Lower lobe of right lung (tissue), 2 donors: ENCODE results near the gene DET1. TPM values are rescaled to one million over a fixed set of nuclear protein-coding genes. Genes with fewer than 3 reads are reported as not detected.

Experiments
- ATAC-seq, 2 donors: fragments of 200-7000 bp; cut with Tn5 transposase; one replicate each; pipeline ENCODE4 v1.9.1; 2020 to 2022; ENCODE audit warnings: mild to moderate bottlenecking in 2 of 2, moderate library complexity in 2 of 2
- DNase-seq: peaks from one replicate; pipeline ENCODE4 v3.0.0-alpha.2; 2020
- H3K27ac ChIP-seq: fragments of 200-600 bp; one replicate; pipeline ENCODE4 v1.8.0; 2022
- H3K27me3 ChIP-seq: fragments of 200-600 bp; one replicate; pipeline ENCODE4 v1.8.0; 2022; ENCODE audit warnings: low read depth
- H3K36me3 ChIP-seq: fragments of 200-600 bp; one replicate; pipeline ENCODE4 v1.8.0; 2022; ENCODE audit warnings: mild to moderate bottlenecking
- H3K4me1 ChIP-seq: fragments of 200-600 bp; one replicate; pipeline ENCODE4 v1.8.0; 2022
- H3K4me3 ChIP-seq: fragments of 200-600 bp; one replicate; pipeline ENCODE4 v1.8.0; 2022; ENCODE audit warnings: mild to moderate bottlenecking
- H3K9me3 ChIP-seq: fragments of 200-600 bp; one replicate; pipeline ENCODE4 v1.8.0; 2022
- intact Hi-C: fragments of 100-400 bp; cut with DNase I; formaldehyde crosslinking; loops from one replicate; pipeline ENCODE4 v1.11.0; 2022
- total RNA-seq: library from RNA; stranded (reverse); fragmentation: NEBNext Ultra II Directional; extraction: Animal tissue kit (Norgen Biotek cat#: 25700); gene quantifications from one replicate; pipeline ENCODE4 v1.2.1, GENCODE V29; 2021
- TF ChIP-seq, protein P1 (sequence below): fragments of 200-600 bp; IDR thresholded peaks from one replicate; pipeline ENCODE4 v1.8.0; 2022; ENCODE audit warnings: antibody characterized with exemption, mild to moderate bottlenecking
- donor health status: DM: no; HTN: yes; CAD: no; lungs with severe emphysema.

Gene DET1
- total RNA-seq, 1 donor from 2014 or later = 5.0 TPM

- TF ChIP-seq, protein P1, sequence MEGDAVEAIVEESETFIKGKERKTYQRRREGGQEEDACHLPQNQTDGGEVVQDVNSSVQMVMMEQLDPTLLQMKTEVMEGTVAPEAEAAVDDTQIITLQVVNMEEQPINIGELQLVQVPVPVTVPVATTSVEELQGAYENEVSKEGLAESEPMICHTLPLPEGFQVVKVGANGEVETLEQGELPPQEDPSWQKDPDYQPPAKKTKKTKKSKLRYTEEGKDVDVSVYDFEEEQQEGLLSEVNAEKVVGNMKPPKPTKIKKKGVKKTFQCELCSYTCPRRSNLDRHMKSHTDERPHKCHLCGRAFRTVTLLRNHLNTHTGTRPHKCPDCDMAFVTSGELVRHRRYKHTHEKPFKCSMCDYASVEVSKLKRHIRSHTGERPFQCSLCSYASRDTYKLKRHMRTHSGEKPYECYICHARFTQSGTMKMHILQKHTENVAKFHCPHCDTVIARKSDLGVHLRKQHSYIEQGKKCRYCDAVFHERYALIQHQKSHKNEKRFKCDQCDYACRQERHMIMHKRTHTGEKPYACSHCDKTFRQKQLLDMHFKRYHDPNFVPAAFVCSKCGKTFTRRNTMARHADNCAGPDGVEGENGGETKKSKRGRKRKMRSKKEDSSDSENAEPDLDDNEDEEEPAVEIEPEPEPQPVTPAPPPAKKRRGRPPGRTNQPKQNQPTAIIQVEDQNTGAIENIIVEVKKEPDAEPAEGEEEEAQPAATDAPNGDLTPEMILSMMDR = no peak
- Histone ChIP-seq H3K27ac (no peak overlapping the region), H3K36me3 (peaks cover 2% of the 10 kb centered on the region), H3K4me1 (no peaks in the 10 kb centered on the region), H3K4me3 (no peak overlapping the region), H3K27me3 (no peaks in the 10 kb centered on the region), H3K9me3 (no peaks in the 10 kb centered on the region)
- ATAC-seq = no peak
- DNase-seq = no peak
- intact Hi-C loops = no loop called here
Observed at GRCh38 chr15:88484682-88485331, 61.7 kb downstream of the DET1 start.

DNA sequence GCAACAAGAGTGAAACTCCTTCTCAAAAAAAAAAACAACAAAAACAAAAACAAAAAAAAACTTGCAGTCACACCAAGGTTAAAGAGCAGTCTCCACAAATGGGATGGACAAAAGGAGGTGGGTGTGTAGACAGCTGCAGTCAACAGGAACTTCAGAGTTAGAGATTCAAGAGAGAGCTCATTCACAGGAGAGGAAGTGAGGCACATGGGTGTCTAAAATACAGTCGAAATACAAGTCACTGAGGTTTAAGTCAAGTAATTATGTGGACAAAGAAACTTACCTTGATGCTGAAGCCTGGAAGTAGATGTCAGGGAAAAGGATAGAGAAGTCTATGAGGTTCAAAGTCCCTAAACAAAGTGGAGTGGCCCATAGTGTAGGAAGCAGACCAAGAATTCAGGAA lies 64.2 kb downstream of the DET1 start:
- no peak overlapping the region for H3K4me3 ChIP-seq
- TF ChIP-seq, protein P1 = no peak
- peaks cover 25% of the 10 kb centered on the region for H3K36me3 ChIP-seq
- H3K27me3 ChIP-seq = no peaks in the 10 kb centered on the region
- H3K9me3 ChIP-seq = no peaks in the 10 kb centered on the region
- no peak overlapping the region for H3K27ac ChIP-seq
- ATAC-seq (no peak), DNase-seq (no peak)
- H3K4me1 ChIP-seq = no peaks in the 10 kb centered on the region
- intact Hi-C loops = no loop called here

DNA sequence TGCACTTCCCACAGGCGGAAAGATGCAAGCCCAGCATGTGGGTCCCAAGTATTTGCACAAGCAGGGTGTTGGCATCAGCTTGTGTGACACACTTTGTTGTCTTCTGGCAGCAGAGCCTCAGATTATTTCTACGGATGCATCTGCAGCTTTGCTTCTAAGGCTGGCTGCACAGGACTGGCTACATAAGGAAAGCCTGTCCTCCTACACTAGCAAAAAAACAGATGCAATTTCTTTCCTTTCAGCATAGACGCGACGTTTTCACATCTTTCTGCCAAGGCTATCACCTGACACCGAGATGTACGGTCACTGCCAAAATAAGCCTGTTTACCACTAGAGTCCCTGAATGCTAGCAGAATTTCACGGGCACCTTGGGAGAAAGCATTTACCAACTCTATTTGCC lies 65.5 kb downstream of the DET1 start:
- no peaks in the 10 kb centered on the region for H3K27me3 ChIP-seq
- H3K4me3 ChIP-seq = no peak overlapping the region
- ATAC-seq = no peak
- TF ChIP-seq, protein P1 = no peak
- no peak overlapping the region for H3K27ac ChIP-seq
- H3K9me3 ChIP-seq = no peaks in the 10 kb centered on the region
- H3K4me1 ChIP-seq = no peaks in the 10 kb centered on the region
- peaks cover 35% of the 10 kb centered on the region for H3K36me3 ChIP-seq
- intact Hi-C loops = no loop called here
- no peak for DNase-seq

- TF ChIP-seq, protein P1 = no peak
- Histone ChIP-seq H3K4me3 (no peak overlapping the region), H3K27me3 (no peaks in the 10 kb centered on the region), H3K9me3 (no peaks in the 10 kb centered on the region), H3K27ac (no peak overlapping the region), H3K36me3 (peaks cover 48% of the 10 kb centered on the region), H3K4me1 (no peaks in the 10 kb centered on the region)
- DNase-seq (no peak), ATAC-seq (no peak)
- intact Hi-C loops = no loop called here
Observed at GRCh38 chr15:88479169-88479568, 67.3 kb downstream of the DET1 start.

- no peaks in the 10 kb centered on the region for H3K27me3 ChIP-seq
- H3K4me3 ChIP-seq = no peak overlapping the region
- H3K9me3 ChIP-seq = no peaks in the 10 kb centered on the region
- no peak for DNase-seq
- H3K36me3 ChIP-seq = peaks cover 58% of the 10 kb centered on the region
- ATAC-seq = no peak
- TF ChIP-seq, protein P1 = no peak
- intact Hi-C loops = no loop called here
- H3K4me1 ChIP-seq = no peaks in the 10 kb centered on the region
- H3K27ac ChIP-seq = no peak overlapping the region
Observed at GRCh38 chr15:88477904-88478303, 68.6 kb downstream of the DET1 start.
